HG03175 (cell line): ENCODE results near the gene GDF9.

Experiments used
- ATAC-seq: cut with Tn5 transposase; IDR thresholded peaks from one replicate; pipeline ENCODE4 v1.9.1; 2021; ENCODE audit warnings: mild to moderate bottlenecking, moderate library complexity; ENCODE audit not compliant: unreplicated experiment

Gene GDF9

DNA sequence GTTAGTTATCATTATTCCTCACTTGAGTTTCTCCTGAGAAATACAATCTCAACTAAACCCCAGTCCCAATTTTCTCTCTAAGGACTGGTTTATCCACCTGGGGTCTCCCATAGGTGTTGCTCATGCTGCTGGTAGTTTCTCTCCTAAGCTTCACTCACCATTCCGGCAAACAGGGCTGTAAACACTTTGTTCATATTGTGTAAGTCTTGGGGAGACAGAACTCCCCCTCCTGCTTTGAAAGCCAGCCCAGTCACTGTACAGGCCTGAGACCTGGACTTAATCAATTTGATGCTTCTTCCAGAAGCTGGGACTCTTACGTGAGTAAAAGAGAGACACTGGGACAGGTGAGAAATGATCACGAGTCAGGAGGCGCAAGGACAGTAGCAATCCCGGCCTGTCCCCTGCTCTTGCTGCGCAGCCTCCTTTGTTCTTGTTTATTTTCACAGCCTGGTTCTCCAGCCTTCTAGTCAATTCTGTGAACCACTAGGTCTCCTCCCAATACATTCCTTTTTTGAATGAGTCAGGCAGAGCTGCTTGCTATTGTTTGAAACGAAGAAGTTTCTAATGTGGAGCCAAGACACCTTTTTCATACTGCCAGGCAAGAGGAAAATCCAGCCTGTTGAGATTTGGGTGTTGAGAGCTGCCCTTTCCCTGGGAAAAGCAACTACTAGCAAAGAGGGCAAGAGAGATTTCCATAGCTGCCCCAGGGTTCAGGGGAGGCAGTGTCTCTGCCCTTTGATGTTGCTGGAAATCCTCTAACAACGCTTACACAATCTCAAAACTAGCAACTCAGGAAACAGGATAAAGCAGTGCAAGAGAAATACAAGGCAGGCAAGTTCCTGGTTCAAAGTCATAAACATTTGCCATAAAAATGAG lies 26.6 kb downstream of the GDF9 start:
- ATAC-seq = no peak

DNA sequence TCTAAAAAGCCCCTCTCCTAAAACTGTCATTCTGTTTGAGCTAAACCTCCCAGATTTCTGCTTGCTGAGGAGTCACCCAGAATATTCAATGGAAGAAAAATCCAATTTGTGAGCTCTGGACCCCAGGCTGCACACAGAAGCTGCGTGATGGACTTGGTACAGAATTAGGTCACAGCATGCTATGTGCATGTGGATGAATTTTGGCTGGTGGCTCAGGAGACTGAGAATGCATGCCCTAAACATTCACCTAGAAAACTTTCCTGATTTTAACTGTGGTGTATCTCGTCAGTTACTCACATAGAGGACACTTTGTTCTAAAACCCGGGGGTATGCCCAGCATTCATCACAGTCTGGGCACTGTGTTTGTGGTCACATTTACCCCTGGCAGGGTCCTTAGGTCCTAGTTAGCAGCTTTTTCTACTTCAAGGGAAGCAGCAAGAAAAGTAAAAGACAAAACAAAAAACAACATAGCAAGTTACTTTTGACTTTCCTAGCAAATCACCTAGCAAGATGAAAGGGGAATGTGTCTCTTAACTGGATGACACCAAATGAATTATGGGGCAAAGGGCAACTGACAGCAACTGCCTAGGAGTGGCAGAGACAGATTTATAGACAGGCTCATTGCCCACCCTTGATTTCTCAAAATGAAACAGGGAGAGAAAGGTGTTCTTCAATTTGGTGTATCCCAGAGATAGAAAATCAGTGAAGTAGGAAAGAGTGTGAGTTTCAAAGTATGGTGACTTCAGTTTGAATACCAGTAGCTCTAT lies 27.6 kb downstream of the GDF9 start:
- no peak for ATAC-seq

DNA sequence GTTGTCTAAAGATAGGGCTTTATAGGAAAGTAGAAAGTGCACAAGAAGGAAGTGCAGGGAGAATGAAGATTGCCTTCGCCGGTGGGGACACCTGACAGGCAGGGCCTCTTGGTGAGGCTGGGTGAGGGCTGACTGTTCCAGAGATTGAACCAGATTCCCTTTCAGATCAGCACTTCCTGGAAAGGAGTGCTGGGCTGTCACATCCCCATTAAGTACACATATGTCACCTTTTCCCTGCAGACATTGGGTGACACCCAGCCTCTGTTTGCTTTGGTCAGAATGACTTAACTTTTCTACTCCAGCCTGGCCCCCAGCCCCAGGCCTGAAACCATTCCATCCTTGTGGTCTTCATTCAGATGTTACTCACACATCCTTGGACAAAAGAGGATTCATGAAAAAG lies 28.4 kb downstream of the GDF9 start:
- ATAC-seq = no peak

DNA sequence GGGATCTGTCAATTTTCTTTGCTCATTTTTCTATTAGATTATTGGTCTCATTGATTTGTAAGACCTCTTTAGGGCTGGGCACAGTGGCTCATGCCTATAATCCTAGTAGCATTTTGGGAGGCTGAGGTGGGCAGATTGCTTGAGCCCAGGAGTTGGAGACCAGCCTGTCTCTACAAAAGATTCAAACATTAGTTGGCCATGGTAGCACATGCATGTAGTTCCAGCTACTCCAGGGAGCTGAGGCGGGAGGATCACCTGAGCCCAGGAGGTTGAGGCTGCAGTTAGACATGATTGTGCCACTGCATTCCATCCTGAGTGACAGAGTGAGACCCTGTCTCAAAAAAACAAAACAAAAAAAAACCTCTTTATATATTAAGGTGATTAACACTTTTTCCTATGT lies 29.4 kb downstream of the GDF9 start:
- ATAC-seq = no peak

DNA sequence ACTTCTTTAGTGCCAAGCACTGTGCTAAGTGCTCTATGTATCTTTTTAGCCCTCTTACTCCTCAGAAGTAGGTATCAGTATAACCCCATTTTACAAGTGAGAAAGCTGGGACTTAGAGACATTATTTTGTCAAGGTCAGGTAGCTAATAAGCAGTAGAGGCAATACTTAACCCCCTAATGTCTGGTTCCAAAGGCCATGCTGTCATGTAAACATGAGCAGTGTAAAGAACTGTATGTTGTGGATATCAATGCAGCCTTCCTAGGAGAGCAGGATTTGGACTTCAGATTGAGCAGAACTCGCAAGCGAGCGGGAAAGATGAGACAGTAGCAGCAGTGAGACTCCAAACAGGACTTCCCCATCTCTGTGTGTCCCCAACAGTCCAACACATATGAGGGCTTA lies 32.2 kb downstream of the GDF9 start:
- no peak for ATAC-seq

DNA sequence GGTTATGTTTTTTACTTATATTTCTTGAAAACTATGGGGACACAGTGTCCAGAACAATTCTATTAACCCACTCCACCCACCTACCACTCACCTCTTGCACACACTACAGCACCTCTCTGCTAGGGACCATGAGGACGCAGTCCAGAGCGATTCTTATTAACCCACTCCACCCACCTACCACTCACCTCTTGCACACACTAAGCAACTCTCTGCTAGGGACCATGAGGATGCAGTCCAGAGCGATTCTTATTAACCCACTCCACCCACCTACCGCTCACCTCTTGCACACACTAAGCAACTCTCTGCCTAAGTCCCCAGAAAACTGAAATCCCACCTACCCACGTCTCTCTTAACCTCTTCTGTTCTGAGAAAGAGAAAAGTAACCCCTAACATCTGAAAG lies 33.7 kb downstream of the GDF9 start:
- ATAC-seq = no peak

DNA sequence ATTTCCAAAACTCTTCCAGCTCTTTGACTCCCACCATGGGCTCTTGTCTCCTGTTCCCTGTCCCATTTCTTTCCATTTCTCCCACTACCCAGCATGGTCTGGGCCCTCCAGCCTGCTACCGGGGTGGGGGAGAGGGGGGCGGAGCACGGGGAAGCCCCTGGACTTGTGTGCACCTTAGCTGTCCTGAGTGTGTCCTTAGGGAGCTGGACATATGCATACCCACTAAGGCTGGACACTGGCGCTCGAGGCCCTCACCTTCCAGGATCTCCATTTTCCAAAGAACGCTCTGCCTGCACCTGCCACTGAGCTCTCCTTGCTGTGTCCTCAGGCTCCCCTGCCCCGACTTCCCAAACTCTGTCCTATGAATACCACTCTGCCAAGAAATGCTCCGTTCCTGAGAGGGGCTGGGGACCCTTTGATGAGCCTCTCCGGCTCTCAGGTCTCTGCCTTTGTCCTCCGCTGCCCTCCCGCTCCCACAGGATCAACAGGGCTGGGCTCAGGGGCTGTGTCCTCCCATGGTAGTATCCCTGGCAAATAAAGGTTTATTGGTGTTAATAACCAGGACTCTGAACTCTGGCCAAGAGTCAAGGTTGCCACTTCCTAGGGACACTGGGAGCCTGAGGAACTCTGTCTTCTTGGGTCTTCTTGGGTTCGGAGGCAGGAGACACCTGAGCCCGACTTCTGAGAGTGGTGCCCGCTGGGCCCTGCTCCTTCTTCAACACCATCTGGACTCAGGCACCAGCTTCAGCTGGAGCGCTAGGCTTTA lies 35.0 kb downstream of the GDF9 start:
- no peak for ATAC-seq

DNA sequence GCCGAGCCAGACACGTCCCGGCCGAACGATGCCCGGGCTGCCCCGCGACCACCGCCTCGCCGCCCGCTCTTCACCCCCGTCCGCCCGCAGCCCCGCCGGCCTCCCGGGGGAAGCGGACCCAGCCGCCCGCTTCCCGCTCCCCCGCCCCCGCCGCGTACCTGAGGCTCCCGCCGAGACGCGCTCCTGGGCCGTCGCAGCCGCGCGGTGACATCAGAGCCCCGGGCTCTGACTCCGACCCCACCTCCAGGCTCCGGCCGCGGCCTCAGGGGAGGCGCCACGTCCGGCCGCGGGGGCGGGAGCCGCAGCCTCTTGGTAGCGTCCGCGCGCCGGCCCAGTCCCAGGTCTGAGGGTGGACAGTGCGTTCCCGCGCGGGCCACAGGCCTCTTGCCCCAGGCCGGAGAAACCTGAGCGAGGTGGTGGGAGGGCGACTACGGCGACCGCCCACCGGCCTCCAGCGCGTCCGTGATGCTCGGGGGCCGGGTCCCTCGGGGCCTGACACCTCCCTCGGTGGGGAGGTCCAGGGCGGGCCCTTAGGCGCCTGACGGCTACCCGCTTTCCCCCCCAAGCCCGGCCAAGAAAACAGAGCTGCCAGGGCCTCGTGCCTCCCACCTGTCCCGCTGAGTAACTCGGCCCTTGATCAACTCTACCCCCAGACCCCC lies 35.7 kb downstream of the GDF9 start, which contains the start of gene SHROOM1:
Gene SHROOM1, minus strand, starts transcription at position 212 of the 659 bp plus-strand sequence. CDS start 4,507 bp downstream, outside the sequence.
- ATAC-seq = peak; percentile 79

DNA sequence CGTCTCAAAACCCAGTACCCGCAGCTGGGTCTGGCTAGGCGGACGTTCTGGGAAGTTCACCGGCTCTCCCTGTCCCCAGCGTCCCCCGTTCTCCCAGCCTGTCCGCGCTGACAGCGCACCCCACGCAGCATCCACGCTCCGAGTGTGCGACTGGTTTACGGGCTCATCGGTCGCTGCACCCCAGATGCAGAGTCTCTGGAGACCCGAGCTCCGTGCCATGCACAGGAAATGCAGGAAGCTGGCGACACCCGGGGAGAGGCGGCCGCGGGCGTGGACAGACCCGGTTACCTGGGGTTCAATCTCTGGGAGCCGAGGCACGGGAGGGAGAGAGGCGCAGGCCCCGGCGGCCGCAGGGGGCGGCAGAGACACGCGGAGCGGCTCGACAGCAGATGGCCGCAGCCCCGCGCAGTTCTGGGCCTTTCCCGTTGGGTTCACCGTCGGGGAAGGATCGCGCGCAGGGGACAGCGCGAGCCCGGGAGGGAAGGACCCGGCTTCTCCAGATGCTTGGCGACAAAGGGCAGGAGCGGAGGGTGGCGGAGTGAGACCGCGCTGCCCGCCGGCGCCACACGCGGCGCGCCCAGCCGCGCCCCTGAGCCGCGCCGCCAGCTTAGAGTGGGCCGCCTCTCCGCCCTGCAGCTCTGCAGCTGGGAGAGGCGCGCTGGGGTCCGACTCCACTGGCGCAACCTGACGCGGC lies 36.4 kb downstream of the GDF9 start:
- ATAC-seq = peak; percentile 82

DNA sequence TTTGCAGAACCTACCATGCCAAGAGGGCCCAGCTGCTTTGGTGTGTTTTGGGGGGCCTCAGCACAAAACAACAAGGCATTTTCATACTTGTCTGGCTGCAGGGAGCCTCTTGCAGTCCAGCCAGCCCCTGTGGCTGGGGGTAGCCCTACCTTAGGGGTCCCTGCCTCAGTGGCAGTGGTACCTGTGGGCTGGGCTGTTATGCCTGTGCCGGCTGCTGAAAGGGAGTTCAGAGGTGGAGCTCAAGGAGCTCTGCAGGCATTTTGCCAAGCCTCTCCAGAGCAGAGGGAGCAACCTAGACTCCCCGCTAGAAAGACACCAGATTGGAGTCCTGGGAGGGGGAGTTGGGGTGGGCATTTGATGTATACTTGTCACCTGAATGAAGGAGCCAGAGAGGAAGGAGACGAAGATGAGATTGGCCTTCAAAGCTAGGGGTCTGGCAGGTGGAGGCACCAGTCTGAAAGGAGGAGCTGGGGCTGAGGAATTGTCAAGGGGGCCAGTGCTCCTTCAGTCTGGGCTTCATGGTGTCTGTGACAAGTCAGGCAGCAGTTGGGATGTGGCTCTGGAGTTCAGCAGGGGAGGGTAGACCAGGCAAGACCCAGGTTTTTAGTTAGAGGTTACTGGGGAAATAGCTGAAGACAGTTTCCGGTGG lies 37.3 kb downstream of the GDF9 start:
- ATAC-seq = no peak

DNA sequence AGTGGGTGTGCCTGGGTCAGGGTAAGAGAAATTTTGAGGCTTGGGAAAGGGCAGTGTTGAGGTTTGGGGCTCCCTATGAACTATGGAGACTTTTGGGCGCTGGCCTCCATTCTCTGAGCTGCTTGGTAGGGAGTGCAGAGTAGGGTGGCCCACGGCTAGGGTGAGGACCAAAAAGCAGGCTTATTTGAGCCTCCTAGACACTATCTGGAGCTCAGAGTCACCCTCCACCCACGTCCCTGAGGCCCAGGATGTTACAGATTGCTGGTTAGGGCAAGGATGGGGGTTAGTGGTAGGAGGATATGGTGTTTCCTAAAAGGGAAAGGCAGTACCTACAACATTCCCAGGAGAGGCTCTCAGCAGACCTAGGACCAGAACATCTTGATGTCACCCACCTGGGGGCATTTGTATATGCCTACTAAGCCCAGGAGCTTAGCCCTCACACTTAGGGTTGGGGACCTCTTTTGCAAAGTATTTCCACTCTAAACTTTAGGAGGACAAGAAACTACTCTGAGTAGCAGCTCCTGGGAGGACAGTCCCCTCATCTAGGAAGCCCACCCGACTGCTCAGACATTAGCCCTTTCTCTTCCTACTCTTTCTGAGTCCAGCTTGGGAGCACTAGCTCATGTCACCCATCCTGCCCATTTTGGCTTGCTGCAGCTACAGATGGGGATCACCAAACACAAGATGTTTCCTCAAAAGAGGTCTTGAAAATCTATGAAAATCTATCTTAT lies 38.2 kb downstream of the GDF9 start:
- ATAC-seq = no peak

DNA sequence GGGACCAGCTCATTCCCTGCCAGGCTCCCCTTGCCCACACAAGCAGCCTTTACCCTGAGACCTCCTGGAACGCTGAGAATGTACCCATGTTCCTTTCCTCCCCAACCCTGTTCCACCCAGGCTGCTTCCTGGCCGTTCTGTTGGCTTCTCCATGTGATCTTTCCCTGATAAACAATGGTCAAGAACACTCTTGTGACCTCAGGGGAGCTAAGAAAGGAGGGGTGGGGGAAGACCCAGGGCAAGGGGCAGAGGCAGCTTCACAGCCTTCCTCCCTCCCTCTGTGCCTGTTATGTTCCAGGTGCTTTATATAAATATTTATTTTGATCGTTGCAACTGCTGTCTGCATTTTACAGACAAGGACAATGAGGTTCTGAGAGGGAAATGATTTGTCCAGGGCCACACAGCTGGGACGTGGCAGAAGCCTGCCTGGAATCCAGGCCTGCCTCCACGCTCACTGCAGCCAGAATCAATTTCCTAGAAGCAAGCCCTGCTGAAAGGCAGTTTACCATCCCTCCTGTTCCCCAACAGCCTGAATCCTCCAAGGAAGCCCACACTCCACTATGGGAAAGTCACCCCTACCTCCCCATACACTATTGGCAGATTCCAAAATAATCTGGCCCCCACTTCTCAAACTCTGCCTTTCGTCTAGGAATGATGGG lies 39.7 kb downstream of the GDF9 start:
- ATAC-seq = no peak

DNA sequence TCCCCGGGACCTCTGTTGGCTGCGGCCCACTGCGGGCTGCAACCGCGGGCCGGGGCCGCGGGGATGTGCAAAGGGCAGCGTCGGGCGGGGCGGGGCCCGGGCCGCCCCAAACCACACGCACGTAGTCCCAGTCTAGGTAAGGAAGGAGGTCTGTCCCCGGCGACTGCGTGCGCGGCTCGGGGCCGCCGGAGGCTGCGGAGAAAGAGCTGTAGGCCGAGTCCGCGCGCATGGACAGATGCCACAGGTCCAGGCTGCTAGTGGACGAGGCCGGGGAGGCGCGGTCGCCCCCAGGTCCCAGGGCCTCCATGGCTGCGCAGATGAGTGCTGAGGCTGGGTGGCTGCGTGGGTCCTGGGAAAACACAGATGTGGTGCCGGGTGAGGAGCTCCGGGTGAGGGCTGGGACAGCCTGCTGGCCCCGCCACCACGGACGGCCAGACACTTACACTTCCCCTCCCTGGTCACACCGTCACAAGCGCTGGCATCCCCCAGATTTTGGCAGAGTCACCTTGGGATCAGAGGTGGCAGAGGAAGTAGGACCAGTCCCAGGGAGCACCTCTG lies 40.4 kb downstream of the GDF9 start:
- no peak for ATAC-seq

DNA sequence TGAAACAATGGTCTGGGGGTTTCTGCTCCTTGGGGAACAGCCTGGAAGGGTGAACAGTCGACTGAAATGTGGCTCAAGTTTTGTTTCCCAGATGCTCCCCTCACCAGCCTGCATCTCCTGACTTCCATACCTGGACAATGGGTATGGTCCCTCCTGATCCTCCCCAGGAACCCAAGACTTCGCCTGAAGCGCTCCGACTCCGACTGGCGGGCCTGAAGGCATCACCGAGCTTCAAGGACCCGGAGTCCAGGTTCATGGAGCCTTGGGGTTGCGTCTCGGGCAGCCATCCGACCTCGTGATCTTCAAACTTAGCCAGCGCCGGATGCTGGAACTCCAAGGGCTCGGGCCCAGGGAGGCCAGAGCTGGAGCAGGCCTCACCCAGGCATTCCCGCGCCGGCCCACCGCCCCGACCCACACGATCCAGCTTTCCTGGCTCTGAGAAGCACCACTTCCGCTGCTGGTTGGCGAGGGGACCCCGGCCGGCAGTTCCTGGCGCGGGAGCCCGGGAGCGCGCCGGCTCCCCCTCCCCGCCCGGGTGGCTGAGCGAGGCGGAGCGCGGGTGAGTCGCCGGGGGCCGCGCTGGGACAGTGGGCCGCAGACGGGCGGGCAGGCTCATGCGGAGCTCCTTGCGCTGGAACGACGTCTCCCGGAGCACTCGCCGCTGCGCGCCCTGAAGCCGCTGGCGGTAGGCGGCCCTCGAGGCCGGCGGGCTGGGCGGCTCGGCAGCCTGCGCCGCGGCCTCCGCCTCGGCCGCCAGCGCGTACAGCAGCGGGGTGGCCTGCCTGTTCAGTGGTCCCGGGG lies 41.0 kb downstream of the GDF9 start:
- no peak for ATAC-seq

DNA sequence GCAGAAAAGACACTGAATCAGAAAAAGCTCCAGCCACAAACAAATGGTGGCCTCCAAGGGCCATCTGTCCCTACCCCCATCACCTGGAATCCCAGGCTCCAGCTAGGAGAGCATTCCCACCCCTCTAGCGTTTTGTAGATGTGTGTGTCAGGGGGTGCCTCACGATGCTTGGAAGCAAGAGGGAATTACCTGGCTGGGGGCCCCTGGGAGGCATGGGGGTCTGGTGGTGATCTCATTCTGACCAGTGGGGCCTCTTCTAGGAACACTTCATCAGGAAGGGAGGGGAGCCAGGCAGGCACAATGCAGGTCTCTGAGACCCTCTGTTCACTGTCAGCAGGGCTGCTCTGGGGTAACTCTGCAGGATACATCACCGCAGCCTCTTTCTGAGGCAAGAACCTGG lies 41.8 kb downstream of the GDF9 start:
- no peak for ATAC-seq

DNA sequence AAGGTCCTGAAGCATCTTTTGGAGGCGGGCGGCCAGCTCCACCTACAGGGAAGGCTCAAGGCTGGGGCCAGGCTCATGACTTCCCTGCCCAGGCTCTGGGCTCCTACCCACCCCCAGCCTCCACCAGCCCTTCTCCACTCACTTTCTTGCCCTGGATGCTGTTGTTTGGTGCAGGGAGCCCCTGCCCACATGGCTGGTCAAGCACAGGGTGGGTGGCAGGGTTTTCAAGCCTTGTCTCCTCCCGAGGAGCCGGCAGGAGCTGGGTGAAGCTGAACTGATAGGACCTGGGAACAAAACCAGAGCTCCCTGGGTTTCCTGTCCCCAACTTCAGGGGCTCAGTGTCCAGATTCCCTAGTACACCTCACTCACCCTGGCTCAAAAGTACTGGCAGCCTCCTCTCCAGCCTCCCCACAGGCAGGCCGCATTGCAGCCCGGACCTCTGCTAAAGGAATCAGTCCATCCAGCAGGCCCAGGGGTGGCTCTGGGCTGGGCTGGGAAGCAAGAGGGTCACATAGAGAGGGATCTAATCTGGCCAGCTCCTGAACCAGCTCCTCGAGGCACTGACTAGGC lies 42.7 kb downstream of the GDF9 start:
- ATAC-seq = no peak
